LHCN-M2 (cell line): ENCODE data around the gene CCPG1. TPM values are rescaled to one million over a fixed set of nuclear protein-coding genes. Genes with fewer than 3 reads are reported as not detected.

Source experiments
- DNase-seq: peaks from one replicate; pipeline ENCODE4 v3.0.0-alpha.2; 2012; ENCODE audit warnings: low read depth
- total RNA-seq: library from RNA; depleted of rRNA; stranded (reverse); fragments of >200 nt; gene quantifications from 2 replicates; pipeline ENCODE4 v1.2.3, GENCODE V29; 2014

CCPG1 gene
- total RNA-seq, 1 experiment from 2014 or later, result 43.2 TPM

- DNase-seq, result no peak
Observed at GRCh38 chr15:55387027-55387426, 21.1 kb downstream of the CCPG1 start.

GRCh38 chr15:55383687-55384086, 24.5 kb downstream of the CCPG1 start:
- DNase-seq, result no peak

- DNase-seq, result no peak
Observed at GRCh38 chr15:55381595-55381994, 26.6 kb downstream of the CCPG1 start.

- DNase-seq, result no peak
Observed at GRCh38 chr15:55379095-55379494, 29.1 kb downstream of the CCPG1 start.

GRCh38 chr15:55372701-55373440, 35.3 kb downstream of the CCPG1 start:
- no peak for DNase-seq

- DNase-seq, result no peak
Observed at GRCh38 chr15:55366981-55367380, 41.2 kb downstream of the CCPG1 start.

GRCh38 chr15:55362641-55363040, 45.5 kb downstream of the CCPG1 start:
- DNase-seq, result no peak

GRCh38 chr15:55361048-55361447, 47.1 kb downstream of the CCPG1 start:
- no peak for DNase-seq

GRCh38 chr15:55360256-55360655, 47.9 kb downstream of the CCPG1 start:
- DNase-seq, result no peak

- no peak for DNase-seq
Observed at GRCh38 chr15:55358471-55358870, 49.7 kb downstream of the CCPG1 start.

- DNase-seq, result peak; percentile 20
Observed at GRCh38 chr15:55357774-55358173, 50.4 kb downstream of the CCPG1 start.

GRCh38 chr15:55356985-55357585, 51.1 kb downstream of the CCPG1 start:
- DNase-seq, result no peak

GRCh38 chr15:55353025-55353424, 55.1 kb downstream of the CCPG1 start:
- no peak for DNase-seq

- DNase-seq, result no peak
Observed at GRCh38 chr15:55349282-55349681, 58.9 kb downstream of the CCPG1 start.

- DNase-seq, result no peak
Observed at GRCh38 chr15:55348281-55348778, 59.8 kb downstream of the CCPG1 start.

- DNase-seq, result no peak
Observed at GRCh38 chr15:55344206-55344605, 64.0 kb downstream of the CCPG1 start.

GRCh38 chr15:55343168-55343567, 65.0 kb downstream of the CCPG1 start:
- DNase-seq, result no peak

GRCh38 chr15:55337160-55337559, 71.0 kb downstream of the CCPG1 start:
- no peak for DNase-seq

GRCh38 chr15:55334997-55335396, 73.2 kb downstream of the CCPG1 start:
- no peak for DNase-seq

GRCh38 chr15:55334371-55334770, 73.8 kb downstream of the CCPG1 start:
- no peak for DNase-seq

GRCh38 chr15:55327387-55327786, 80.8 kb downstream of the CCPG1 start:
- DNase-seq, result no peak

- DNase-seq, result no peak
Observed at GRCh38 chr15:55322467-55322866, 85.7 kb downstream of the CCPG1 start.

- no peak for DNase-seq
Observed at GRCh38 chr15:55320963-55321362, 87.2 kb downstream of the CCPG1 start.
